HG03108 (cell line): ENCODE results near the gene COL5A1.

Source experiments
- ATAC-seq: cut with Tn5 transposase; IDR thresholded peaks from one replicate; pipeline ENCODE4 v1.9.1; 2021; ENCODE audit warnings: moderate library complexity; ENCODE audit not compliant: unreplicated experiment

COL5A1 gene

GRCh38 chr9:134641173-134641989, at the start of gene COL5A1:
Gene COL5A1 (plus strand): TSS chr9:134641803. CDS start chr9:134642188, 385 bp downstream.
- ATAC-seq, result no peak

GRCh38 chr9:134592018-134592818, 49.4 kb upstream of the COL5A1 start:
- no peak for ATAC-seq

- no peak for ATAC-seq
Measured at GRCh38 chr9:134592819-134593200, 48.8 kb upstream of the COL5A1 start.

- no peak for ATAC-seq
Measured at GRCh38 chr9:134593286-134594077, 48.1 kb upstream of the COL5A1 start.

GRCh38 chr9:134594078-134594941, 47.3 kb upstream of the COL5A1 start:
- no peak for ATAC-seq

- no peak for ATAC-seq
Measured at GRCh38 chr9:134595014-134595413, 46.6 kb upstream of the COL5A1 start.

- ATAC-seq, result no peak
Measured at GRCh38 chr9:134597041-134597913, 44.3 kb upstream of the COL5A1 start.

GRCh38 chr9:134597957-134598883, 43.4 kb upstream of the COL5A1 start:
- ATAC-seq, result no peak

GRCh38 chr9:134598884-134599245, 42.7 kb upstream of the COL5A1 start:
- ATAC-seq, result no peak

- no peak for ATAC-seq
Measured at GRCh38 chr9:134600371-134600770, 41.2 kb upstream of the COL5A1 start.

GRCh38 chr9:134600836-134601638, 40.6 kb upstream of the COL5A1 start:
- ATAC-seq, result no peak

- no peak for ATAC-seq
Measured at GRCh38 chr9:134601764-134602163, 39.8 kb upstream of the COL5A1 start.

GRCh38 chr9:134602547-134603362, 38.8 kb upstream of the COL5A1 start:
- ATAC-seq, result no peak

- ATAC-seq, result no peak
Measured at GRCh38 chr9:134604834-134605233, 36.8 kb upstream of the COL5A1 start.

- ATAC-seq, result no peak
Measured at GRCh38 chr9:134605351-134605965, 36.1 kb upstream of the COL5A1 start.

GRCh38 chr9:134605966-134606357, 35.6 kb upstream of the COL5A1 start:
- no peak for ATAC-seq
